HEK293 (cell line): Measurements from ENCODE around the gene GPRIN2.

Source experiments
- GFI1B ChIP-seq: fragments of 450-650 bp; formaldehyde crosslinking; IDR thresholded peaks from 2 replicates; pipeline ENCODE4 v1.5.1; 2016; ENCODE audit warnings: missing biosample characterization, missing genetic modification characterization
- HOXA7 ChIP-seq: sonication (generic); formaldehyde crosslinking; IDR thresholded peaks from 2 replicates; pipeline ENCODE4 v1.8.1; 2022; ENCODE audit warnings: missing genetic modification reagents, borderline replicate concordance
- MEIS1 ChIP-seq: sonication (generic); formaldehyde crosslinking; IDR thresholded peaks from 2 replicates; pipeline ENCODE4 v1.8.1; 2022; ENCODE audit warnings: missing genetic modification reagents, mild to moderate bottlenecking, borderline replicate concordance
- ZBTB21 ChIP-seq: fragments of 450-650 bp; formaldehyde crosslinking; IDR thresholded peaks from 2 replicates; pipeline ENCODE4 v1.5.1; 2017; ENCODE audit warnings: missing biosample characterization, missing genetic modification characterization
- ZIC2 ChIP-seq: fragments of 450-650 bp; formaldehyde crosslinking; IDR thresholded peaks from 2 replicates; pipeline ENCODE4 v1.5.1; 2016; ENCODE audit warnings: missing biosample characterization, missing genetic modification characterization
- ZNF202 ChIP-seq: fragments of 450-650 bp; formaldehyde crosslinking; IDR thresholded peaks from 2 replicates; pipeline ENCODE4 v1.5.1; 2016; ENCODE audit warnings: missing biosample characterization, missing genetic modification characterization, borderline replicate concordance
- ZNF37A ChIP-seq: fragments of 450-650 bp; IDR thresholded peaks from 2 replicates; pipeline ENCODE4 v1.5.1; 2018; ENCODE audit warnings: missing biosample characterization, missing genetic modification characterization
- ZNF473 ChIP-seq: fragments of 450-650 bp; formaldehyde crosslinking; IDR thresholded peaks from 2 replicates; pipeline ENCODE4 v1.5.1; 2017; ENCODE audit warnings: missing biosample characterization, missing genetic modification characterization
- ZNF555 ChIP-seq: fragments of 450-650 bp; formaldehyde crosslinking; conservative IDR thresholded peaks from 2 replicates; pipeline ENCODE4 v1.5.1; 2017; ENCODE audit warnings: missing biosample characterization, mild to moderate bottlenecking, missing genetic modification characterization, inconsistent platforms
- ZNF560 ChIP-seq: fragments of 450-650 bp; formaldehyde crosslinking; IDR thresholded peaks from 2 replicates; pipeline ENCODE4 v1.5.1; 2017; ENCODE audit warnings: missing biosample characterization, missing genetic modification characterization, borderline replicate concordance
- ZNF785 ChIP-seq: fragments of 450-650 bp; formaldehyde crosslinking; IDR thresholded peaks from 2 replicates; pipeline ENCODE4 v1.5.1; 2016; ENCODE audit warnings: missing biosample characterization, missing genetic modification characterization
- ZSCAN23 ChIP-seq: fragments of 450-650 bp; formaldehyde crosslinking; IDR thresholded peaks from 2 replicates; pipeline ENCODE4 v1.5.1; 2016; ENCODE audit warnings: missing biosample characterization, missing genetic modification characterization
- ZSCAN30 ChIP-seq: fragments of 450-650 bp; IDR thresholded peaks from 2 replicates; pipeline ENCODE4 v1.5.1; 2018; ENCODE audit warnings: missing biosample characterization, mild to moderate bottlenecking, missing genetic modification characterization, moderate library complexity
- TF ChIP-seq, protein P1 (sequence below): fragments of 450-650 bp; formaldehyde crosslinking; IDR thresholded peaks from 2 replicates; pipeline ENCODE4 v1.5.1; 2016; ENCODE audit warnings: missing biosample characterization, missing genetic modification characterization
- TF ChIP-seq, protein P2 (sequence below): fragments of 450-650 bp; formaldehyde crosslinking; IDR thresholded peaks from 2 replicates; pipeline ENCODE4 v1.5.1; 2016; ENCODE audit warnings: missing biosample characterization, missing genetic modification characterization
- TF ChIP-seq, protein P3 (sequence below): fragments of 450-650 bp; formaldehyde crosslinking; IDR thresholded peaks from 2 replicates; pipeline ENCODE4 v1.5.1; 2016; ENCODE audit warnings: missing biosample characterization, missing genetic modification characterization
- TF ChIP-seq, protein P4 (sequence below): fragments of 450-650 bp; formaldehyde crosslinking; conservative IDR thresholded peaks from 2 replicates; pipeline ENCODE4 v1.5.1; 2016; ENCODE audit warnings: low read depth, missing biosample characterization, missing genetic modification characterization
- TF ChIP-seq, protein P5 (sequence below): fragments of 450-650 bp; formaldehyde crosslinking; IDR thresholded peaks from 2 replicates; pipeline ENCODE4 v1.5.1; 2016; ENCODE audit warnings: missing biosample characterization, missing genetic modification characterization
- TF ChIP-seq, protein P6 (sequence below): fragments of 450-650 bp; formaldehyde crosslinking; IDR thresholded peaks from 2 replicates; pipeline ENCODE4 v1.5.1; 2016; ENCODE audit warnings: missing biosample characterization, missing genetic modification characterization, low read depth

Gene GPRIN2

DNA sequence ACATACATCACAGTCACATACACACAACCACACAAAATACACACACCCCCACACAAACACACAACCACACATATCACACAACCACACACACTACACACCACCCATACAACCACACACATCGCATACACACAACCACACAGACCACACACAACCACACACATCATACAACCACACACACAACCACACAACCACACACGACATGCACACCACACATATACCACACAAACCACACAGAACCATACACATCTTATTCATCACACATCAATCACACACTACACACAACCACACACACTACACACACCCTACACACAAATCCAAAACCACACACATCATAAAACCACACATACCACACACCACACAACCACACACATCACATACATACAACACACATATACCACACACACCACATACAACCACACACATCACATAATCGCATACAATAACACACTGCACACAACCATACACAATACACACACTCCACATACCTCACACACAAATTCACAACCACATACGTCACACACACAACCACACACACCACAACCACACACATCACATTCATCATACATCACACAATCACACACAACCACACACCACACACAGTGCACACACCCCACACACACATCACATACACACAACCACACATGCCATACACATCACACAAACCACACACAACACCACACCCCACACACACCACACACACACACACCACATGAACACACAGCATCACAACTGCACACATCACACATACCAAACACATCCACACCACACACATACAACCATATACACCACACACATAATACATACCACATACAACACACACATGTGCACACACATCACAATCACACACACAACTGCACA is 30.4 kb downstream of the GPRIN2 start (continued):
- TF ChIP-seq, protein P1, sequence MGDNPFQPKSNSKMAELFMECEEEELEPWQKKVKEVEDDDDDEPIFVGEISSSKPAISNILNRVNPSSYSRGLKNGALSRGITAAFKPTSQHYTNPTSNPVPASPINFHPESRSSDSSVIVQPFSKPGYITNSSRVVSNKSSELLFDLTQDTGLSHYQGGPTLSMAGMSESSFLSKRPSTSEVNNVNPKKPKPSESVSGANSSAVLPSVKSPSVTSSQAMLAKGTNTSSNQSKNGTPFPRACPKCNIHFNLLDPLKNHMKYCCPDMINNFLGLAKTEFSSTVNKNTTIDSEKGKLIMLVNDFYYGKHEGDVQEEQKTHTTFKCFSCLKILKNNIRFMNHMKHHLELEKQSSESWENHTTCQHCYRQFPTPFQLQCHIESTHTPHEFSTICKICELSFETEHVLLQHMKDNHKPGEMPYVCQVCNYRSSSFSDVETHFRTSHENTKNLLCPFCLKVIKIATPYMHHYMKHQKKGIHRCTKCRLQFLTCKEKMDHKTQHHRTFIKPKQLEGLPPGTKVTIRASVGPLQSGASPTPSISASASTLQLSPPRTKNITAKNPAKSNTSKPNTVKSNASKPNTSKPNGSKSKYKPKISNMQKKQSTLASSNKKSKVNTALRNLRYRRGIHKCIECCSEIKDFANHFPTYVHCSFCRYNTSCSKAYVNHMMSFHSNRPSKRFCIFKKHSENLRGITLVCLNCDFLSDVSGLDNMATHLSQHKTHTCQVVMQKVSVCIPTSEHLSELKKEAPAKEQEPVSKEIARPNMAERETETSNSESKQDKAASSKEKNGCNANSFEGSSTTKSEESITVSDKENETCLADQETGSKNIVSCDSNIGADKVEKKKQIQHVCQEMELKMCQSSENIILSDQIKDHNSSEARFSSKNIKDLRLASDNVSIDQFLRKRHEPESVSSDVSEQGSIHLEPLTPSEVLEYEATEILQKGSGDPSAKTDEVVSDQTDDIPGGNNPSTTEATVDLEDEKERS, result no peak
- TF ChIP-seq, protein P2, sequence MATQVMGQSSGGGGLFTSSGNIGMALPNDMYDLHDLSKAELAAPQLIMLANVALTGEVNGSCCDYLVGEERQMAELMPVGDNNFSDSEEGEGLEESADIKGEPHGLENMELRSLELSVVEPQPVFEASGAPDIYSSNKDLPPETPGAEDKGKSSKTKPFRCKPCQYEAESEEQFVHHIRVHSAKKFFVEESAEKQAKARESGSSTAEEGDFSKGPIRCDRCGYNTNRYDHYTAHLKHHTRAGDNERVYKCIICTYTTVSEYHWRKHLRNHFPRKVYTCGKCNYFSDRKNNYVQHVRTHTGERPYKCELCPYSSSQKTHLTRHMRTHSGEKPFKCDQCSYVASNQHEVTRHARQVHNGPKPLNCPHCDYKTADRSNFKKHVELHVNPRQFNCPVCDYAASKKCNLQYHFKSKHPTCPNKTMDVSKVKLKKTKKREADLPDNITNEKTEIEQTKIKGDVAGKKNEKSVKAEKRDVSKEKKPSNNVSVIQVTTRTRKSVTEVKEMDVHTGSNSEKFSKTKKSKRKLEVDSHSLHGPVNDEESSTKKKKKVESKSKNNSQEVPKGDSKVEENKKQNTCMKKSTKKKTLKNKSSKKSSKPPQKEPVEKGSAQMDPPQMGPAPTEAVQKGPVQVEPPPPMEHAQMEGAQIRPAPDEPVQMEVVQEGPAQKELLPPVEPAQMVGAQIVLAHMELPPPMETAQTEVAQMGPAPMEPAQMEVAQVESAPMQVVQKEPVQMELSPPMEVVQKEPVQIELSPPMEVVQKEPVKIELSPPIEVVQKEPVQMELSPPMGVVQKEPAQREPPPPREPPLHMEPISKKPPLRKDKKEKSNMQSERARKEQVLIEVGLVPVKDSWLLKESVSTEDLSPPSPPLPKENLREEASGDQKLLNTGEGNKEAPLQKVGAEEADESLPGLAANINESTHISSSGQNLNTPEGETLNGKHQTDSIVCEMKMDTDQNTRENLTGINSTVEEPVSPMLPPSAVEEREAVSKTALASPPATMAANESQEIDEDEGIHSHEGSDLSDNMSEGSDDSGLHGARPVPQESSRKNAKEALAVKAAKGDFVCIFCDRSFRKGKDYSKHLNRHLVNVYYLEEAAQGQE (tag by site-specific recombination), result no peak
- TF ChIP-seq, protein P3, sequence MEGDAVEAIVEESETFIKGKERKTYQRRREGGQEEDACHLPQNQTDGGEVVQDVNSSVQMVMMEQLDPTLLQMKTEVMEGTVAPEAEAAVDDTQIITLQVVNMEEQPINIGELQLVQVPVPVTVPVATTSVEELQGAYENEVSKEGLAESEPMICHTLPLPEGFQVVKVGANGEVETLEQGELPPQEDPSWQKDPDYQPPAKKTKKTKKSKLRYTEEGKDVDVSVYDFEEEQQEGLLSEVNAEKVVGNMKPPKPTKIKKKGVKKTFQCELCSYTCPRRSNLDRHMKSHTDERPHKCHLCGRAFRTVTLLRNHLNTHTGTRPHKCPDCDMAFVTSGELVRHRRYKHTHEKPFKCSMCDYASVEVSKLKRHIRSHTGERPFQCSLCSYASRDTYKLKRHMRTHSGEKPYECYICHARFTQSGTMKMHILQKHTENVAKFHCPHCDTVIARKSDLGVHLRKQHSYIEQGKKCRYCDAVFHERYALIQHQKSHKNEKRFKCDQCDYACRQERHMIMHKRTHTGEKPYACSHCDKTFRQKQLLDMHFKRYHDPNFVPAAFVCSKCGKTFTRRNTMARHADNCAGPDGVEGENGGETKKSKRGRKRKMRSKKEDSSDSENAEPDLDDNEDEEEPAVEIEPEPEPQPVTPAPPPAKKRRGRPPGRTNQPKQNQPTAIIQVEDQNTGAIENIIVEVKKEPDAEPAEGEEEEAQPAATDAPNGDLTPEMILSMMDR (tag by site-specific recombination), result no peak
- TF ChIP-seq GFI1B (no peak), ZNF473 (peak; percentile 61), ZSCAN30 (no peak), MEIS1 (CRISPR knock-in tag) (no peak), ZNF785 (tag by site-specific recombination) (peak; percentile 86), ZNF37A (tag by site-specific recombination) (no peak), HOXA7 (CRISPR knock-in tag) (no peak), ZSCAN23 (no peak; the same call in 1 of the 2 replicates), ZIC2 (no peak), ZBTB21 (tag by site-specific recombination) (no peak), ZNF555 (tag by site-specific recombination) (no peak), ZNF202 (tag by site-specific recombination) (peak; percentile 54; the same call in 1 of the 2 replicates), ZNF560 (tag by site-specific recombination) (no peak)
- TF ChIP-seq, protein P4, sequence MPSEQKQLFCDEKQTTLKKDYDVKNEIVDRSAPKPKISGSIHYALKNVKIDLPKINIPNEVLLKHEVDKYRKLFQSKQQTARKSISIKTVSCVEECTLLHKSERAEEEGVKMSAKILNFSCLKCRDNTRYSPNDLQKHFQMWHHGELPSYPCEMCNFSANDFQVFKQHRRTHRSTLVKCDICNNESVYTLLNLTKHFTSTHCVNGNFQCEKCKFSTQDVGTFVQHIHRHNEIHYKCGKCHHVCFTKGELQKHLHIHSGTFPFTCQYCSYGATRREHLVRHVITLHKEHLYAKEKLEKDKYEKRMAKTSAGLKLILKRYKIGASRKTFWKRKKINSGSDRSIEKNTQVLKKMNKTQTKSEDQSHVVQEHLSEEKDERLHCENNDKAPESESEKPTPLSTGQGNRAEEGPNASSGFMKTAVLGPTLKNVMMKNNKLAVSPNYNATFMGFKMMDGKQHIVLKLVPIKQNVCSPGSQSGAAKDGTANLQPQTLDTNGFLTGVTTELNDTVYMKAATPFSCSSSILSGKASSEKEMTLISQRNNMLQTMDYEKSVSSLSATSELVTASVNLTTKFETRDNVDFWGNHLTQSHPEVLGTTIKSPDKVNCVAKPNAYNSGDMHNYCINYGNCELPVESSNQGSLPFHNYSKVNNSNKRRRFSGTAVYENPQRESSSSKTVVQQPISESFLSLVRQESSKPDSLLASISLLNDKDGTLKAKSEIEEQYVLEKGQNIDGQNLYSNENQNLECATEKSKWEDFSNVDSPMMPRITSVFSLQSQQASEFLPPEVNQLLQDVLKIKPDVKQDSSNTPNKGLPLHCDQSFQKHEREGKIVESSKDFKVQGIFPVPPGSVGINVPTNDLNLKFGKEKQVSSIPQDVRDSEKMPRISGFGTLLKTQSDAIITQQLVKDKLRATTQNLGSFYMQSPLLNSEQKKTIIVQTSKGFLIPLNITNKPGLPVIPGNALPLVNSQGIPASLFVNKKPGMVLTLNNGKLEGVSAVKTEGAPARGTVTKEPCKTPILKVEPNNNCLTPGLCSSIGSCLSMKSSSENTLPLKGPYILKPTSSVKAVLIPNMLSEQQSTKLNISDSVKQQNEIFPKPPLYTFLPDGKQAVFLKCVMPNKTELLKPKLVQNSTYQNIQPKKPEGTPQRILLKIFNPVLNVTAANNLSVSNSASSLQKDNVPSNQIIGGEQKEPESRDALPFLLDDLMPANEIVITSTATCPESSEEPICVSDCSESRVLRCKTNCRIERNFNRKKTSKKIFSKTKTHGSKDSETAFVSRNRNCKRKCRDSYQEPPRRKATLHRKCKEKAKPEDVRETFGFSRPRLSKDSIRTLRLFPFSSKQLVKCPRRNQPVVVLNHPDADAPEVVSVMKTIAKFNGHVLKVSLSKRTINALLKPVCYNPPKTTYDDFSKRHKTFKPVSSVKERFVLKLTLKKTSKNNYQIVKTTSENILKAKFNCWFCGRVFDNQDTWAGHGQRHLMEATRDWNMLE, result no peak
- TF ChIP-seq, protein P5, sequence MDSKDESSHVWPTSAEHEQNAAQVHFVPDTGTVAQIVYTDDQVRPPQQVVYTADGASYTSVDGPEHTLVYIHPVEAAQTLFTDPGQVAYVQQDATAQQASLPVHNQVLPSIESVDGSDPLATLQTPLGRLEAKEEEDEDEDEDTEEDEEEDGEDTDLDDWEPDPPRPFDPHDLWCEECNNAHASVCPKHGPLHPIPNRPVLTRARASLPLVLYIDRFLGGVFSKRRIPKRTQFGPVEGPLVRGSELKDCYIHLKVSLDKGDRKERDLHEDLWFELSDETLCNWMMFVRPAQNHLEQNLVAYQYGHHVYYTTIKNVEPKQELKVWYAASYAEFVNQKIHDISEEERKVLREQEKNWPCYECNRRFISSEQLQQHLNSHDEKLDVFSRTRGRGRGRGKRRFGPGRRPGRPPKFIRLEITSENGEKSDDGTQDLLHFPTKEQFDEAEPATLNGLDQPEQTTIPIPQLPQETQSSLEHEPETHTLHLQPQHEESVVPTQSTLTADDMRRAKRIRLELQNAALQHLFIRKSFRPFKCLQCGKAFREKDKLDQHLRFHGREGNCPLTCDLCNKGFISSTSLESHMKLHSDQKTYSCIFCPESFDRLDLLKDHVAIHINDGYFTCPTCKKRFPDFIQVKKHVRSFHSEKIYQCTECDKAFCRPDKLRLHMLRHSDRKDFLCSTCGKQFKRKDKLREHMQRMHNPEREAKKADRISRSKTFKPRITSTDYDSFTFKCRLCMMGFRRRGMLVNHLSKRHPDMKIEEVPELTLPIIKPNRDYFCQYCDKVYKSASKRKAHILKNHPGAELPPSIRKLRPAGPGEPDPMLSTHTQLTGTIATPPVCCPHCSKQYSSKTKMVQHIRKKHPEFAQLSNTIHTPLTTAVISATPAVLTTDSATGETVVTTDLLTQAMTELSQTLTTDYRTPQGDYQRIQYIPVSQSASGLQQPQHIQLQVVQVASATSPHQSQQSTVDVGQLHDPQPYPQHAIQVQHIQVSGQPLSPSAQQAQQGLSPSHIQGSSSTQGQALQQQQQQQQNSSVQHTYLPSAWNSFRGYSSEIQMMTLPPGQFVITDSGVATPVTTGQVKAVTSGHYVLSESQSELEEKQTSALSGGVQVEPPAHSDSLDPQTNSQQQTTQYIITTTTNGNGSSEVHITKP, result no peak
- TF ChIP-seq, protein P6, sequence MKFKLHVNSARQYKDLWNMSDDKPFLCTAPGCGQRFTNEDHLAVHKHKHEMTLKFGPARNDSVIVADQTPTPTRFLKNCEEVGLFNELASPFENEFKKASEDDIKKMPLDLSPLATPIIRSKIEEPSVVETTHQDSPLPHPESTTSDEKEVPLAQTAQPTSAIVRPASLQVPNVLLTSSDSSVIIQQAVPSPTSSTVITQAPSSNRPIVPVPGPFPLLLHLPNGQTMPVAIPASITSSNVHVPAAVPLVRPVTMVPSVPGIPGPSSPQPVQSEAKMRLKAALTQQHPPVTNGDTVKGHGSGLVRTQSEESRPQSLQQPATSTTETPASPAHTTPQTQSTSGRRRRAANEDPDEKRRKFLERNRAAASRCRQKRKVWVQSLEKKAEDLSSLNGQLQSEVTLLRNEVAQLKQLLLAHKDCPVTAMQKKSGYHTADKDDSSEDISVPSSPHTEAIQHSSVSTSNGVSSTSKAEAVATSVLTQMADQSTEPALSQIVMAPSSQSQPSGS (tag by site-specific recombination), result no peak
